B cell (primary cell): ENCODE results near the gene RELB. TPM values are rescaled to one million over a fixed set of nuclear protein-coding genes. Genes with fewer than 3 reads are reported as not detected.

Experiments used
- ATAC-seq: fragments of 200-7000 bp; cut with Tn5 transposase; one replicate; pipeline ENCODE4 v1.10.0; 2021; ENCODE audit warnings: low read depth, mild to moderate bottlenecking, moderate number of reproducible peaks, moderate library complexity
- CTCF ChIA-PET: fragments of 350-600 bp; sonication (Branson Sonifier 250); formaldehyde crosslinking; loops from one replicate; lab custom pipeline; 2021; ENCODE audit warnings: antibody characterized with exemption, inconsistent platforms; lab: Charles Lee
- POLR2A ChIA-PET: fragments of 350-600 bp; sonication (Branson Sonifier 250); formaldehyde crosslinking; loops from one replicate; lab custom pipeline; 2021; ENCODE audit warnings: antibody characterized with exemption; lab: Charles Lee
- DNase-seq: peaks from one replicate; pipeline ENCODE4 v3.0.0; 2013
- H2AFZ ChIP-seq: 2 replicates; pipeline ENCODE4 v1.6.1; 2012; ENCODE audit warnings: mild to moderate bottlenecking, low read depth, low read length; ENCODE audit not compliant: insufficient read depth, poor library complexity, severe bottlenecking
- H3K27ac ChIP-seq, 2 donors: 1 replicate in 1 of 2; 2 replicates in 1 of 2; pipeline ENCODE4 v1.5.1; 2012 to 2013; ENCODE audit warnings: low read length in 2 of 2, mild to moderate bottlenecking in 2 of 2, moderate library complexity in 1 of 2
- H3K27me3 ChIP-seq, 4 experiments: fragments of 200-600 bp in 1 of 4; sonication (generic) in 1 of 4; replicated peaks in 1 of 4; 1 replicate in 2 of 4; 2 replicates in 2 of 4; pipeline versions ENCODE4 v1.6.1 to v1.7.0; 2013 to 2016; ENCODE audit warnings: low read length in 3 of 4, mild to moderate bottlenecking in 2 of 4, mixed read lengths in 1 of 4, moderate library complexity in 1 of 4; ENCODE audit not compliant: insufficient read depth in 4 of 4, control insufficient read depth in 3 of 4; ENCODE audit errors: control extremely low read depth in 1 of 4
- H3K36me3 ChIP-seq, 2 experiments: replicated peaks in 1 of 2; 1 replicate in 1 of 2; 2 replicates in 1 of 2; pipeline versions ENCODE4 v1.6.1 to v1.7.1; 2013; ENCODE audit warnings: low read length in 1 of 2; ENCODE audit not compliant: insufficient read depth in 2 of 2, control insufficient read depth in 1 of 2; ENCODE audit errors: control extremely low read depth in 1 of 2, extremely low read depth in 1 of 2
- H3K4me1 ChIP-seq, 2 donors: fragments of 200-600 bp in 1 of 2; sonication (generic) in 1 of 2; 1 replicate in 1 of 2; 2 replicates in 1 of 2; pipeline versions ENCODE4 v1.5.1 to v1.6.1; 2013 to 2017; ENCODE audit warnings: low read length in 2 of 2; ENCODE audit not compliant: control insufficient read depth in 2 of 2, insufficient read depth in 2 of 2
- H3K4me2 ChIP-seq: replicated peaks from 2 replicates; pipeline ENCODE3; 2012; ENCODE audit warnings: mild to moderate bottlenecking, low read depth, low read length; ENCODE audit not compliant: poor library complexity, severe bottlenecking
- H3K4me3 ChIP-seq, 5 experiments: fragments of 200-600 bp in 1 of 5; sonication (generic) in 1 of 5; 1 replicate in 3 of 5; 2 replicates in 2 of 5; pipeline versions ENCODE4 v1.5.1 to v1.7.0; 2011 to 2016; ENCODE audit warnings: low read length in 4 of 5, mild to moderate bottlenecking in 4 of 5, low read depth in 2 of 5, control low read depth in 1 of 5, moderate library complexity in 1 of 5; ENCODE audit not compliant: insufficient read depth in 1 of 5; ENCODE audit errors: control extremely low read depth in 1 of 5, extremely low read depth in 1 of 5
- H3K79me2 ChIP-seq: fragments of 200-600 bp; sonication (generic); one replicate; pipeline ENCODE4 v1.6.0; 2016; ENCODE audit warnings: low read length; ENCODE audit not compliant: control insufficient read depth, insufficient read depth
- H3K9ac ChIP-seq: fragments of 200-600 bp; sonication (generic); 2 replicates; pipeline ENCODE4 v1.6.1; 2017; ENCODE audit warnings: mild to moderate bottlenecking, low read length, moderate library complexity
- H3K9me3 ChIP-seq, 3 donors: one replicate each; pipeline versions ENCODE4 v1.6.1 to v1.7.1; 2013; ENCODE audit warnings: low read length in 2 of 3; ENCODE audit not compliant: control insufficient read depth in 2 of 3, insufficient read depth in 1 of 3; ENCODE audit errors: control extremely low read depth in 1 of 3
- H4K20me1 ChIP-seq: 2 replicates; pipeline ENCODE4 v1.6.0; 2012; ENCODE audit warnings: mild to moderate bottlenecking, low read length; ENCODE audit not compliant: insufficient read depth, control insufficient read depth, poor library complexity, severe bottlenecking
- H3K27ac Mint-ChIP-seq: one replicate; pipeline ENCODE4 v1.8.0; 2021; ENCODE audit warnings: mixed read lengths
- H3K27me3 Mint-ChIP-seq: one replicate; pipeline ENCODE4 v1.8.0; 2021; ENCODE audit warnings: mixed read lengths
- H3K4me1 Mint-ChIP-seq: one replicate; pipeline ENCODE4 v1.8.0; 2021; ENCODE audit warnings: mixed read lengths
- H3K4me3 Mint-ChIP-seq: one replicate; pipeline ENCODE4 v1.8.0; 2021; ENCODE audit warnings: mixed read lengths
- H3K9me3 Mint-ChIP-seq: one replicate; pipeline ENCODE4 v1.8.0; 2022; ENCODE audit warnings: mixed read lengths; ENCODE audit not compliant: insufficient read depth
- CTCF ChIP-seq: fragments of 200-600 bp; IDR thresholded peaks from one replicate; pipeline ENCODE4 v1.8.0; 2022; ENCODE audit warnings: antibody characterized with exemption, mild to moderate bottlenecking
- EZH2 ChIP-seq: IDR thresholded peaks from 2 replicates; pipeline ENCODE4 v1.6.1; 2012; ENCODE audit warnings: borderline replicate concordance, low read depth, mild to moderate bottlenecking, moderate library complexity, low read length; ENCODE audit not compliant: insufficient read depth, poor library complexity, severe bottlenecking
- WGBS: methylation state at CpG from one replicate; pipeline ENCODE4 v1.1.5; 2013; ENCODE audit warnings: missing lambda C conversion rate; ENCODE audit not compliant: insufficient coverage; 5-methylcytosine and 5-hydroxymethylcytosine counted together
- intact Hi-C: fragments of 100-400 bp; cut with micrococcal nuclease; formaldehyde crosslinking; loops from one replicate; pipeline ENCODE4 v1.10.0; 2022
- polyA plus RNA-seq: library from polyadenylated mRNA; depleted of rRNA; stranded (reverse); fragments of >200 nt; gene quantifications from 2 replicates; pipeline ENCODE4 v1.2.3, GENCODE V29; 2012
- total RNA-seq, 2 donors: library from RNA; stranded (reverse); fragments of 120-200 nt in 1 of 2; gene quantifications; 1 replicate in 1 of 2; 2 replicates in 1 of 2; pipeline versions ENCODE4 v1.2.3 to v1.2.4, GENCODE V29; 2013 to 2022

Gene RELB
- total and polyA plus RNA-seq, 2 donors (not counting 1 experiment from before 2014, with no cell fraction given): 63.8 to 106 TPM

GRCh38 chr19:45079911-45080370 is 78.7 kb downstream of the RELB start:
- TF ChIP-seq EZH2: no peak
- no peak for TF ChIP-seq CTCF
- CTCF ChIA-PET: interaction anchor here (0.7 to 2.4 kb wide), 8 partner anchors 12 to 125 kb away, joined by 3 to 8 read pairs (median 4); partner anchors contain the start of gene PPP1R37
- Mint-ChIP-seq H3K4me1 (peaks cover 47% of the 10 kb centered on the region), H3K4me3 (peak overlapping the region; percentile 98), H3K27ac (peak overlapping the region; percentile 94), H3K9me3 (no peaks in the 10 kb centered on the region), H3K27me3 (no peaks in the 10 kb centered on the region)
- H3K27me3 ChIP-seq: no peaks in the 10 kb centered on the region
- 16% methylated on average over 6 of the region's 6 CpGs for WGBS
- POLR2A ChIA-PET: interaction anchor here (0.9 to 4.1 kb wide), 3 partner anchors 12 to 78 kb away, joined by 3 to 28 read pairs (median 10); partner anchors contain the start of gene PPP1R37
- H3K27ac ChIP-seq: peak overlapping the region; percentile 62 to 92
- H3K9me3 ChIP-seq: no peaks in the 10 kb centered on the region
- ATAC-seq (no peak), DNase-seq (no peak)
- intact Hi-C loops: loop anchor here (1.0 to 5.0 kb wide), 4 partner anchors 11 to 328 kb away; partner anchors contain the start of gene CLASRP
- peak overlapping the region; percentile 92 for H3K4me2 ChIP-seq
- peaks cover 0 to 18% of the 10 kb centered on the region in 2 experiments for H3K36me3 ChIP-seq
- peak overlapping the region; percentile 92 for H3K9ac ChIP-seq
- peaks cover 25% of the 10 kb centered on the region for H4K20me1 ChIP-seq
- peaks cover 84% of the 10 kb centered on the region for H3K79me2 ChIP-seq
- peak overlapping the region; percentile 95 for H2AFZ ChIP-seq
- peaks cover 33 to 42% of the 10 kb centered on the region in 2 donors for H3K4me1 ChIP-seq
- peak overlapping the region; percentile 71 to 98 (median 77) for H3K4me3 ChIP-seq

GRCh38 chr19:45082170-45082569 is 80.9 kb downstream of the RELB start:
- Histone ChIP-seq H4K20me1 (peaks cover 12% of the 10 kb centered on the region), H3K4me2 (no peak overlapping the region), H3K9ac (no peak overlapping the region), H3K36me3 (peaks cover 2 to 17% of the 10 kb centered on the region in 2 experiments), H3K4me1 (peaks cover 25 to 32% of the 10 kb centered on the region in 2 donors), H3K27ac (no peak overlapping the region), H3K9me3 (no peaks in the 10 kb centered on the region), H2AFZ (no peak overlapping the region), H3K27me3 (no peaks in the 10 kb centered on the region), H3K4me3 (no peak overlapping the region), H3K79me2 (peaks cover 83% of the 10 kb centered on the region)
- CTCF ChIA-PET: no interaction called here
- Mint-ChIP-seq H3K27me3 (no peaks in the 10 kb centered on the region), H3K4me3 (peak overlapping the region; percentile 8), H3K27ac (no peak overlapping the region), H3K9me3 (no peaks in the 10 kb centered on the region), H3K4me1 (peaks cover 42% of the 10 kb centered on the region)
- no peak for TF ChIP-seq CTCF
- no peak for TF ChIP-seq EZH2
- POLR2A ChIA-PET: no interaction called here
- no peak for DNase-seq
- 95% methylated on average over 4 of the region's 5 CpGs for WGBS
- no peak for ATAC-seq
- intact Hi-C loops: no loop called here
